ENCODE data around the gene RPN1.
"Not testable (repeated sequence)": the region's sequence is repeated elsewhere in the genome, so short reads cannot be mapped to it uniquely, and the experiment has no call there.

RPN1 gene

DNA sequence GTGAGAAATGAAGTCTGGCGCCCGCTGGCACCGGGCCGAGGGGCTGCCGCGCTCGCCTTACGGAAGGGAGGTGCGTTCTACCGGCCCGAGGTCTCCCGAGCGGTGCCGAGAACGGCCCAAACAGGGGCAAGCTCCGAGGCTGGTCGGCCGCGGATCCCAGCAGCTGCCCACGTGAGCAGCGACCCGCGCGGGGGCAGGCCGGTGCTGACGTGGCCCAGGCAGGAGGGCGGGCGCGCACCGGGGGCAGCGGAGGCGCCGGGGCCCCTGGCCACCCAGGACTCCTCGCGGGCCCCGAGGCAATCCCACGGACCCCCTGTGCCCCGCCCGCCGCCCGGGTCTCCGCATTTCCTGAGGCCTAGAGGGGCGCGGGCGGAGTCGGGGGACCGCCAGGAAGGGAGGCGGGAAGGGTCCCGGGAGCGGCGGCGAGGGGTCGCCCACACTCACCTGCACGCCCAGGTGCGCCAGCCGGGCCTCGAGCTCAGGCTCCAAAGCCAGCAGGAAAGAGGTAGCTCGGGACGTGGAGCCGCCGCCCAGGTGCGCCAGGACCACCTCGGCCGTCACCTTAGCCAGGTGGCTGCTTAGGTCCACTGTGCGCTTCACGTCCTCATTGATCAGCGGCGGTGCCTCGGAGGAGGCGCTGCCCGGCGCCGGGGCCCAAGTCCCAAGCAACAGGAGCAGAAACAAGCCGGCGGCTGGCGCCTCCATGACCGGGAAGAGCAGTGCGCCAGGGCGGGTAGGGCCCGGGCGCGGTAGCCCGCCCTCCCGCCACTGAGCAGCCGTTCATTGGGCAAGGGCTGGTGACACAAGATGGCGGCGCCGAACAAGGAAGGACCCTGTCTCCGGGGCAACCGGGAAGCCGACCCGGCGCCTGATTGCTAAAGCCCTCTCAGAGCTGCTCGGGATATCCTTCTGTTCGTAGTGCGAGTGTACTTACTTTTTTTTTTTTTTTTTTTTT is at the start of gene RPN1:
Gene RPN1, minus strand, starts transcription at position 723 of the 955 bp plus-strand sequence. Its CDS starts 18 bp downstream, at position 705.
- Mint-ChIP-seq H3K9me3 (no peaks in the 10 kb centered on the region), H3K4me3 (peak within 1 kb of the TSS; percentile 95), H3K36me3 (peaks cover under 1% of the 10 kb centered on the region), H3K4me1 (peaks cover 30% of the 10 kb centered on the region), H3K27me3 (no peaks in the 10 kb centered on the region), H3K27ac (peak within 1 kb of the TSS; percentile 93)
- ATAC-seq: peak; percentile 99

GRCh38 chr3:128698211-128699047 is 47.8 kb upstream of the RPN1 start:
- Mint-ChIP-seq H3K4me3 (peak overlapping the region; percentile 77), H3K27me3 (peaks cover 9% of the 10 kb centered on the region), H3K27ac (peak overlapping the region; percentile 17), H3K9me3 (no peaks in the 10 kb centered on the region), H3K36me3 (no peaks in the 10 kb centered on the region), H3K4me1 (peaks cover 5% of the 10 kb centered on the region)
- ATAC-seq: peak; percentile 56

- ATAC-seq: no peak
- Mint-ChIP-seq H3K27me3 (peaks cover 9% of the 10 kb centered on the region), H3K9me3 (no peaks in the 10 kb centered on the region), H3K27ac (no peak overlapping the region), H3K4me3 (no peak overlapping the region), H3K36me3 (no peaks in the 10 kb centered on the region), H3K4me1 (peaks cover 5% of the 10 kb centered on the region)
These were observed 46.7 kb upstream of the RPN1 start for GRCh38 chr3:128697341-128697740.

- H3K4me1 Mint-ChIP-seq: peaks cover 5% of the 10 kb centered on the region
These were observed 43.1 kb upstream of the RPN1 start for GRCh38 chr3:128693696-128694095.

GRCh38 chr3:128689060-128689459 is 38.4 kb upstream of the RPN1 start:
- Mint-ChIP-seq H3K9me3 (no peaks in the 10 kb centered on the region), H3K36me3 (no peaks in the 10 kb centered on the region), H3K27ac (no peak overlapping the region), H3K4me1 (peaks cover 6% of the 10 kb centered on the region), H3K27me3 (no peaks in the 10 kb centered on the region), H3K4me3 (no peak overlapping the region)
- ATAC-seq: no peak

More at GRCh38 chr3:128693696-128694095, 43.1 kb upstream of the RPN1 start:
- Mint-ChIP-seq H3K36me3 (no peaks in the 10 kb centered on the region), H3K27ac (no peak overlapping the region), H3K9me3 (no peaks in the 10 kb centered on the region), H3K27me3 (peaks cover 9% of the 10 kb centered on the region), H3K4me3 (no peak overlapping the region)
- no peak for ATAC-seq

GRCh38 chr3:128686465-128686864 is 35.8 kb upstream of the RPN1 start:
- Mint-ChIP-seq H3K27me3 (no peaks in the 10 kb centered on the region), H3K4me3 (no peak overlapping the region), H3K36me3 (no peaks in the 10 kb centered on the region), H3K27ac (no peak overlapping the region), H3K9me3 (no peaks in the 10 kb centered on the region), H3K4me1 (peaks cover 16% of the 10 kb centered on the region)
- no peak for ATAC-seq

- Mint-ChIP-seq H3K4me1 (peaks cover 26% of the 10 kb centered on the region), H3K27ac (no peak overlapping the region)
These were observed 34.5 kb upstream of the RPN1 start for GRCh38 chr3:128684986-128685726.

GRCh38 chr3:128683957-128684356 is 33.3 kb upstream of the RPN1 start:
- ATAC-seq: no peak
- peaks cover 26% of the 10 kb centered on the region for H3K4me1 Mint-ChIP-seq
- H3K27me3 Mint-ChIP-seq: no peaks in the 10 kb centered on the region
- H3K4me3 Mint-ChIP-seq: no peak overlapping the region
- H3K36me3 Mint-ChIP-seq: no peaks in the 10 kb centered on the region
- H3K27ac Mint-ChIP-seq: no peak overlapping the region
- H3K9me3 Mint-ChIP-seq: no peaks in the 10 kb centered on the region

More at GRCh38 chr3:128684986-128685726, 34.5 kb upstream of the RPN1 start:
- Mint-ChIP-seq H3K27me3 (no peaks in the 10 kb centered on the region), H3K36me3 (no peaks in the 10 kb centered on the region), H3K9me3 (no peaks in the 10 kb centered on the region), H3K4me3 (no peak overlapping the region)
- no peak for ATAC-seq

DNA sequence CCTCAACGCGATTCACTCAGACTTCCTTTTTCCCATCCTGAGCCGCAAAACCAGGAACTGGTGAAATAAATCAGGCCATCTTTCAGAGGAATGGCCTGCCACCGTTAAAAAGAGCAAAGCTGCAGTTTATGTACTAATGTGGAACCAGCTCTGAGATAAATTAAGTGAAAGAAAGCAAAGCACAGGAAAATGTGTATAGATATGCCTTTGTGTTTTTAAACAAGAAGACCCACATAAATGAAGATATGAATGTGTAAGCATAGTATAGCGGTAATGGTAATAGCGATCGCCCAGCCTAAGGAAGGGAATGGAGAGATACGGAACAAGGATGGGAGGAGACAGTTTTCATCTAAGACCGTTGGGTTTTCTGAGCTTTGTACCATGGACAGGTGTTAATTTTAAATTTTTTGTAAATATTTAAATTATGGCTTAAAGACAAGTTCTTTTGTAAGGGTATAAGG is 30.8 kb upstream of the RPN1 start:
- H3K9me3 Mint-ChIP-seq: no peaks in the 10 kb centered on the region
- H3K4me1 Mint-ChIP-seq: peaks cover 26% of the 10 kb centered on the region
- ATAC-seq: no peak
- no peaks in the 10 kb centered on the region for H3K36me3 Mint-ChIP-seq
- H3K27me3 Mint-ChIP-seq: no peaks in the 10 kb centered on the region
- peak overlapping the region; percentile 97 for H3K27ac Mint-ChIP-seq
- peak overlapping the region; percentile 86 for H3K4me3 Mint-ChIP-seq

DNA sequence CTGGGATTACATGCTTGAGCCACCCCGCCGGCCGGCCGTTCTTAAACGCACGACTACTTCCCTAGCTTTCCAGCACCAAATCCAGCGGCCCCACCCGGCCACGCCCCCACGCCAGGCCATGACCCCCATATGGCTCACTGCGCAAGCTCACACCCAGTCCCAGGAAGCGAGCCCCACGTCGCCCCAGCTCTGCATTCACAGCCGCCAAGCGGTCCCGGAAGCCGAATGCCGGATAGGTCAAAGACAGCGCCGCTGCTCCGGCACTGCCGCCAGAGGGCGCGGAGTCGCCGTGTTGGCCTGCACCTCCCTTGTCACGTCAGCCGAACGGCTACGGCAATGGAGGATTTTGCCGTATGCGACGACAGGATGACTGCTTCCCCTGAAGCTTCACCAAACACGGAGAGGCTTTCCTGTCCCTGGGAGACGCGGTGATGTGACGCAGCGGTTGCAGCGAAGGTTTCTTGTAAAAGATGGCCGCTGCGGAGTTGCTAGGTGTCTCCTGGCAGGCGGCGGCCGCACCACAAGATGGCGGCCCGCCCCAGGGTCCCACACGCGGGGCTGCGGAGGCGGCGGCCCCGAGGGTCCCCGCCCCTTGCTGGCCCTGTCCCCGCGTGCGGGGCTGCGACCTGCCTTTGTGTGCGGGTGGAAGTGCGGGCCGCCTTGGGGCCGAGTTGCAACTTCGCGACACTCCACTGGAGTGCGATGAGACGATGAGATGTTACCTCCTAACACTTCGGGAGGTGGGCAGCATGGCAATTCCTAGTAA is 30.2 kb upstream of the RPN1 start:
- ATAC-seq: peak; percentile 98
- Mint-ChIP-seq H3K4me3 (peak overlapping the region; percentile 86), H3K4me1 (peaks cover 26% of the 10 kb centered on the region), H3K27ac (peak overlapping the region; percentile 97), H3K9me3 (no peaks in the 10 kb centered on the region), H3K27me3 (no peaks in the 10 kb centered on the region), H3K36me3 (no peaks in the 10 kb centered on the region)

GRCh38 chr3:128679338-128679737 is 28.7 kb upstream of the RPN1 start:
- Mint-ChIP-seq H3K27me3 (no peaks in the 10 kb centered on the region), H3K4me1 (peaks cover 25% of the 10 kb centered on the region), H3K36me3 (no peaks in the 10 kb centered on the region), H3K27ac (peak overlapping the region; percentile 97), H3K4me3 (peak overlapping the region; percentile 16), H3K9me3 (no peaks in the 10 kb centered on the region)
- no peak for ATAC-seq

DNA sequence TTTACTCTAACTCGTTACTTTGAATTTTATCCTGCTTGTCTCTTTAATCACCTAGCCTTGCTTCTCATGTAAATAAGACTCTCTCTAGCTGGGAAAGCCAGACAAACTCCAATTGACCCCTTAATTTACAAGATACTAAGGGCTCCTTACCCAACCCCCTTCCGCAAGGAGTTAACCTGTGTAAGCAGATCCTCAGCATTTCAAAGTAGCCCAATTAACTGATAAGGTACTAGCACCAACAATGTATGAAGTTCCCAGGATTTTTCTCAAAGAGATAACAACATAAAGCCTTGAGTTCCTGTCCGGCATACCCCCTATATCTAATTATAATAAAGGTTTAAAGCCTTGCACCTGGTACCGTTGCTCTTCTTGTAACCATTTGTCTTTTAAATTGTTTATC is 25.2 kb upstream of the RPN1 start:
- H3K27ac Mint-ChIP-seq: peak overlapping the region; percentile 88
- not testable (repeated sequence) for H3K4me3 Mint-ChIP-seq, H3K27me3 Mint-ChIP-seq, ATAC-seq, H3K36me3 Mint-ChIP-seq, H3K9me3 Mint-ChIP-seq
- H3K4me1 Mint-ChIP-seq: peaks cover 21% of the 10 kb centered on the region

- H3K4me1 Mint-ChIP-seq: peaks cover 14% of the 10 kb centered on the region
- peak overlapping the region; percentile 88 for H3K27ac Mint-ChIP-seq
- no peaks in the 10 kb centered on the region for H3K9me3 Mint-ChIP-seq
- no peak for ATAC-seq
- peak overlapping the region; percentile 64 for H3K4me3 Mint-ChIP-seq
- no peaks in the 10 kb centered on the region for H3K36me3 Mint-ChIP-seq
- H3K27me3 Mint-ChIP-seq: no peaks in the 10 kb centered on the region
These were observed 23.7 kb upstream of the RPN1 start for GRCh38 chr3:128674161-128674784.

DNA sequence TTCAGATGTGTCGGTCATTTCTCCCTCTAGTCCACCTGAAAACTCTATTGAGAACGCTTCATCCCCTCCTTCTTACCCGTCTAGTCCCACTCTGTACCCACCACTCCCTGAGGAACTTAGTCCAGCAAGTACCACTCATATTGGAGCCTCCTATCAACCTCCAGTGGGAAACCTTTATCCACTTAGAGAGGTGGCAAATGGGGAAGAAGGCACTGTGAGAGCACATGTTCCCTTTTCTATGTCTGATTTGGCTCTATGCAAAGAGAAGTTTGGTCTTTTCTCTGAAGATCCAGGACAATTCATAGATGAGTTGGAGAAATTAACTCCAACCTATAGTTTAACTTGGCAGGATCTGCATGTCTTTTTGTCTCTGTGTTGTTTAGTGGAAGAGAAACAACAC is 17.0 kb upstream of the RPN1 start:
- H3K4me3 Mint-ChIP-seq: no peak overlapping the region
- H3K36me3 Mint-ChIP-seq: no peaks in the 10 kb centered on the region
- H3K27me3 Mint-ChIP-seq: no peaks in the 10 kb centered on the region
- no peak overlapping the region for H3K27ac Mint-ChIP-seq
- ATAC-seq: no peak
- no peaks in the 10 kb centered on the region for H3K9me3 Mint-ChIP-seq
- H3K4me1 Mint-ChIP-seq: peaks cover 9% of the 10 kb centered on the region

All from stimulated activated memory B cell treated with anti-CD40 and anti-IgM and Interleukin-4, amounts not matched to agents 10 μg/mL and 1 μg/mL and 100 μg/mL, for 72 hours (primary cell).